K562 (cell line): ENCODE results near the gene ZNF77. TPM values are rescaled to one million over a fixed set of nuclear protein-coding genes. Genes with fewer than 3 reads are reported as not detected.

Experiments used
- ARID3A ChIP-seq: IDR thresholded peaks from 2 replicates; pipeline ENCODE4 v1.6.1; 2012; ENCODE audit warnings: low read depth, low read length, improper control_type of control experiment, borderline replicate concordance
- E2F1 ChIP-seq: sonication (generic); formaldehyde crosslinking; IDR thresholded peaks from 2 replicates; pipeline ENCODE4 v1.8.1; 2023; ENCODE audit warnings: mild to moderate bottlenecking, missing genetic modification reagents, moderate library complexity
- HOMEZ ChIP-seq: fragments of 250-450 bp; sonication (Bioruptor Pico); IDR thresholded peaks from 2 replicates; pipeline ENCODE4 v1.4.0; 2020; ENCODE audit warnings: mild to moderate bottlenecking, moderate library complexity
- MGA ChIP-seq: fragments of 450-650 bp; IDR thresholded peaks from 2 replicates; pipeline ENCODE4 v1.6.1; 2016; ENCODE audit warnings: mild to moderate bottlenecking, moderate library complexity
- SLC30A9 ChIP-seq: fragments of 250-450 bp; sonication (Bioruptor Pico); IDR thresholded peaks from 2 replicates; pipeline ENCODE4 v1.8.0; 2022; ENCODE audit warnings: mild to moderate bottlenecking, moderate library complexity
- ZNF212 ChIP-seq: fragments of 450-650 bp; formaldehyde crosslinking; IDR thresholded peaks from 2 replicates; pipeline ENCODE4 v1.4.0; 2020; ENCODE audit warnings: mild to moderate bottlenecking
- ZNF561 ChIP-seq: fragments of 450-650 bp; formaldehyde crosslinking; conservative IDR thresholded peaks from 2 replicates; pipeline ENCODE4 v1.4.0; 2020; ENCODE audit warnings: mild to moderate bottlenecking, moderate library complexity
- ZNF740 ChIP-seq, 3 experiments: fragments of 200-800 bp in 1 of 3; sonication (Bioruptor generic) in 1 of 3; sonication (generic) in 1 of 3; formaldehyde crosslinking in 1 of 3; IDR thresholded peaks; 2 replicates each; pipeline versions ENCODE4 v1.6.1 to v1.8.0; 2016 to 2022; ENCODE audit warnings: mild to moderate bottlenecking in 2 of 3, missing compliant biosample characterization in 2 of 3, missing genetic modification characterization in 2 of 3, missing genetic modification reagents in 1 of 3
- polyA plus RNA-seq, 8 experiments: library from polyadenylated mRNA; depleted of rRNA in 4 of 8; stranded (reverse) in 5 of 8; unstranded in 3 of 8; fragments of >200 nt; fragmentation: Nextera tagmentation in 2 of 8; fragmentation: Illumina TruSeq in 1 of 8; extraction: Ambion mirVana in 2 of 8; extraction: Trizol in 1 of 8; gene quantifications; 2 replicates each; pipeline versions ENCODE4 v1.2.1 to v1.2.3, GENCODE V29; 2011 to 2014; ENCODE audit warnings: inconsistent platforms in 1 of 8, missing spikeins in 1 of 8
- total RNA-seq, 7 experiments: library from RNA; depleted of rRNA in 6 of 7; stranded (reverse); fragments of >200 nt in 6 of 7; fragmentation: Illumina TruSeq in 2 of 7; extraction: Trizol in 2 of 7; gene quantifications; 2 replicates each; pipeline versions ENCODE4 v1.2.1 to v1.2.3, GENCODE V29; 2011 to 2021; ENCODE audit warnings: low replicate concordance in 1 of 7

The ZNF77 gene
- total and polyA plus RNA-seq, 9 of the 15 experiments (the other 6 are each of a cell fraction or from before 2014, with no cell fraction given) = 4.3 to 14.5 (median 7.7) TPM

GRCh38 chr19:2977001-2977745, 32.4 kb upstream of the ZNF77 start, which contains the start of gene TLE6 (continued):
- TF ChIP-seq HOMEZ (CRISPR knock-in tag) (no peak), ZNF740 (CRISPR knock-in tag; IDR thresholded peaks at IDR 0.05) (peak; percentile 93), ZNF740 (tag; IDR thresholded peaks at IDR 0.05) (peak in 1 of 2 experiments; percentile 72; a peak in 1 of 4 replicates), E2F1 (no peak), MGA (peak; percentile 92), ARID3A (no peak), ZNF212 (CRISPR knock-in tag) (no peak), SLC30A9 (CRISPR knock-in tag) (no peak), ZNF561 (CRISPR knock-in tag) (no peak)
